Loucy (cell line): ENCODE results near the gene CCNJL.

Source experiments
- H2AFZ ChIP-seq: fragments of 200-600 bp; sonication (generic); 2 replicates; pipeline ENCODE4 v1.6.0; 2016; ENCODE audit warnings: antibody characterized with exemption, mild to moderate bottlenecking, low read length, moderate library complexity
- H3F3A ChIP-seq: fragments of 200-600 bp; 2 replicates; pipeline ENCODE4 v1.6.0; 2016; ENCODE audit warnings: antibody characterized with exemption, low read depth, mild to moderate bottlenecking
- H3K27me3 ChIP-seq: fragments of 200-600 bp; sonication (generic); 2 replicates; pipeline ENCODE4 v1.6.1; 2014; ENCODE audit warnings: low read length, mild to moderate bottlenecking; ENCODE audit not compliant: insufficient read depth, poor library complexity, severe bottlenecking
- H3K36me3 ChIP-seq: fragments of 200-600 bp; sonication (generic); 2 replicates; pipeline ENCODE4 v1.6.1; 2016; ENCODE audit warnings: low read length; ENCODE audit not compliant: insufficient read depth
- H3K4me1 ChIP-seq: fragments of 200-600 bp; sonication (generic); 2 replicates; pipeline ENCODE4 v1.5.1; 2014; ENCODE audit warnings: low read length, mild to moderate bottlenecking; ENCODE audit not compliant: insufficient read depth, poor library complexity, severe bottlenecking
- H3K4me2 ChIP-seq: fragments of 200-600 bp; sonication (generic); 2 replicates; pipeline ENCODE4 v1.6.0; 2014; ENCODE audit warnings: antibody characterized with exemption, low read length, low read depth, mild to moderate bottlenecking; ENCODE audit not compliant: poor library complexity, severe bottlenecking
- H3K4me3 ChIP-seq: fragments of 200-600 bp; sonication (generic); 2 replicates; pipeline ENCODE4 v1.5.1; 2014; ENCODE audit warnings: low read length, mild to moderate bottlenecking, mixed read lengths; ENCODE audit not compliant: poor library complexity, severe bottlenecking
- H3K79me2 ChIP-seq: fragments of 200-600 bp; sonication (generic); 2 replicates; pipeline ENCODE4 v1.6.1; 2014; ENCODE audit warnings: low read length; ENCODE audit not compliant: insufficient read depth
- H3K9ac ChIP-seq: fragments of 200-600 bp; sonication (generic); 2 replicates; pipeline ENCODE4 v1.6.0; 2014; ENCODE audit warnings: mild to moderate bottlenecking, low read depth, low read length, moderate library complexity; ENCODE audit not compliant: poor library complexity, severe bottlenecking
- H3K9me2 ChIP-seq: fragments of 200-600 bp; sonication (generic); replicated peaks from 2 replicates; pipeline ENCODE4 v1.6.1; 2016; ENCODE audit warnings: low read depth, low read length, mixed read lengths
- H3K9me3 ChIP-seq: fragments of 200-600 bp; sonication (generic); 2 replicates; pipeline ENCODE4 v1.6.1; 2014; ENCODE audit warnings: mild to moderate bottlenecking, antibody characterized with exemption, low read length, low read depth; ENCODE audit not compliant: insufficient read depth
- H4K20me1 ChIP-seq: fragments of 200-600 bp; sonication (generic); 2 replicates; pipeline ENCODE4 v1.6.0; 2014; ENCODE audit warnings: antibody characterized with exemption, low read length, mild to moderate bottlenecking; ENCODE audit not compliant: insufficient read depth, poor library complexity, severe bottlenecking
- CTCF ChIP-seq: fragments of 200-600 bp; sonication (generic); conservative IDR thresholded peaks from 2 replicates; pipeline ENCODE4 v1.5.1; 2014; ENCODE audit warnings: mild to moderate bottlenecking, antibody characterized with exemption, low read length
- EZH2phosphoT487 ChIP-seq: fragments of 200-600 bp; IDR thresholded peaks from 2 replicates; pipeline ENCODE4 v1.6.1; 2018; ENCODE audit warnings: antibody characterized with exemption, mild to moderate bottlenecking, moderate library complexity, borderline replicate concordance

The CCNJL gene

GRCh38 chr5:160272264-160272663 is 40.1 kb downstream of the CCNJL start:
- Histone ChIP-seq H3K79me2 (peaks cover 15% of the 10 kb centered on the region; the same call in 1 of the 2 replicates), H3K9ac (peak overlapping the region; percentile 78), H3K4me2 (peak overlapping the region; percentile 85), H4K20me1 (no peaks in the 10 kb centered on the region), H3F3A (peaks cover 14% of the 10 kb centered on the region), H2AFZ (no peak overlapping the region), H3K9me3 (no peaks in the 10 kb centered on the region), H3K4me1 (peaks cover 53% of the 10 kb centered on the region), H3K4me3 (peak overlapping the region; percentile 66), H3K36me3 (peaks cover 7% of the 10 kb centered on the region; the same call in 1 of the 2 replicates), H3K27me3 (no peaks in the 10 kb centered on the region), H3K9me2 (no peaks in the 10 kb centered on the region)
- TF ChIP-seq EZH2phosphoT487 (no peak), CTCF (no peak)

GRCh38 chr5:160271836-160272235 is 40.5 kb downstream of the CCNJL start:
- H2AFZ ChIP-seq, result no peak overlapping the region
- no peaks in the 10 kb centered on the region for H3K9me2 ChIP-seq
- H3K4me2 ChIP-seq, result peak overlapping the region; percentile 85
- H3K4me3 ChIP-seq, result peak overlapping the region; percentile 66
- H3K79me2 ChIP-seq, result peaks cover 12% of the 10 kb centered on the region; the same call in 1 of the 2 replicates
- TF ChIP-seq EZH2phosphoT487 (no peak), CTCF (no peak)
- H3K9me3 ChIP-seq, result no peaks in the 10 kb centered on the region
- peak overlapping the region; percentile 78 for H3K9ac ChIP-seq
- peaks cover 14% of the 10 kb centered on the region for H3F3A ChIP-seq
- H3K36me3 ChIP-seq, result peaks cover 7% of the 10 kb centered on the region; the same call in 1 of the 2 replicates
- no peaks in the 10 kb centered on the region for H3K27me3 ChIP-seq
- peaks cover 53% of the 10 kb centered on the region for H3K4me1 ChIP-seq
- no peaks in the 10 kb centered on the region for H4K20me1 ChIP-seq

GRCh38 chr5:160271396-160271795 is 41.0 kb downstream of the CCNJL start:
- Histone ChIP-seq H3K9ac (peak overlapping the region; percentile 78), H3K4me3 (peak overlapping the region; percentile 66), H3K9me2 (no peaks in the 10 kb centered on the region), H3K4me1 (peaks cover 53% of the 10 kb centered on the region), H3F3A (peaks cover 14% of the 10 kb centered on the region), H3K27me3 (no peaks in the 10 kb centered on the region), H3K36me3 (peaks cover 7% of the 10 kb centered on the region; the same call in 1 of the 2 replicates), H2AFZ (no peak overlapping the region; the same call in 1 of the 2 replicates), H4K20me1 (no peaks in the 10 kb centered on the region), H3K9me3 (no peaks in the 10 kb centered on the region), H3K4me2 (peak overlapping the region; percentile 85), H3K79me2 (peaks cover 12% of the 10 kb centered on the region; the same call in 1 of the 2 replicates)
- TF ChIP-seq EZH2phosphoT487, result no peak
- TF ChIP-seq CTCF, result no peak
